Adipocyte (in vitro differentiated cells): ENCODE results near the gene FRK.
A peak's percentile ranks its signal among the peaks of the same experiment; 100 is the strongest.

ENCODE experiments used
- DNase-seq: peaks from one replicate; pipeline ENCODE4 v3.0.0-alpha.2; 2015; ENCODE audit warnings: low read depth
- H3K27me3 ChIP-seq: replicated peaks from 2 replicates; pipeline ENCODE4 v1.7.0; 2013; ENCODE audit warnings: mild to moderate bottlenecking, low read length, moderate library complexity; ENCODE audit not compliant: control insufficient read depth, insufficient read depth
- H3K36me3 ChIP-seq: 2 replicates; pipeline ENCODE4 v1.7.0; 2013; ENCODE audit warnings: low read length, mild to moderate bottlenecking, moderate library complexity; ENCODE audit not compliant: control insufficient read depth, insufficient read depth, severe bottlenecking
- H3K4me1 ChIP-seq: 2 replicates; pipeline ENCODE4 v1.7.0; 2013; ENCODE audit warnings: mild to moderate bottlenecking, low read length, moderate library complexity; ENCODE audit not compliant: control insufficient read depth, insufficient read depth
- H3K4me3 ChIP-seq: 2 replicates; pipeline ENCODE4 v1.7.0; 2013; ENCODE audit warnings: mild to moderate bottlenecking, low read length, moderate library complexity
- H3K9ac ChIP-seq: 2 replicates; pipeline ENCODE4 v1.7.0; 2013; ENCODE audit warnings: mild to moderate bottlenecking, low read length, moderate library complexity
- H3K9me3 ChIP-seq: 2 replicates; pipeline ENCODE4 v1.7.0; 2013; ENCODE audit warnings: mild to moderate bottlenecking, low read length, moderate library complexity; ENCODE audit not compliant: control insufficient read depth

Gene FRK

DNA sequence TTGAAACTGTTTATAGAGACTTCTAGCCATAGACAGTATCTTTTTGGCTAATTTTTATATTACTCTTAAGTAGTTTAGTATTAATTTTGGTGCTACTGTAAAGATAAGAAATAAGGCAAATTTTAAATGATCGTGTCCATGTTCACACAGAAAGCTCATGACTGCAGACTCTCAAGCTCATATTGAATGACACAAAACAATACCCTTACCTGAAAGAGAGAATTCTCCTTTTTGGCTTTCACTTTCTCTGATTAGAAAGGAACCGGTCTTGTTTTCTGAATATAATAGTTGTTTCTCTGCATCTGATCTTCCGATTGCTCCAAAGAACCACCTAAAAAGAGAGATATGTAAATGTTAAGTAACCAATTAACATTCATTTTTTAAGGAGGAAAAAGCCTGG is 57.0 kb downstream of the FRK start:
- H3K4me1 ChIP-seq: peaks cover 6% of the 10 kb centered on the region
- H3K36me3 ChIP-seq: no peaks in the 10 kb centered on the region
- H3K9ac ChIP-seq: no peak overlapping the region
- H3K27me3 ChIP-seq: no peaks in the 10 kb centered on the region
- DNase-seq: no peak
- no peak overlapping the region for H3K4me3 ChIP-seq
- no peaks in the 10 kb centered on the region for H3K9me3 ChIP-seq

GRCh38 chr6:116002756-116003155 is 57.9 kb downstream of the FRK start:
- no peak for DNase-seq
- H3K27me3 ChIP-seq: no peaks in the 10 kb centered on the region
- no peaks in the 10 kb centered on the region for H3K4me1 ChIP-seq
- H3K4me3 ChIP-seq: no peak overlapping the region
- no peak overlapping the region for H3K9ac ChIP-seq
- H3K36me3 ChIP-seq: no peaks in the 10 kb centered on the region
- H3K9me3 ChIP-seq: no peaks in the 10 kb centered on the region

GRCh38 chr6:115999235-115999634 is 61.5 kb downstream of the FRK start:
- no peaks in the 10 kb centered on the region for H3K9me3 ChIP-seq

GRCh38 chr6:115997990-115998585 is 62.6 kb downstream of the FRK start:
- H3K4me1 ChIP-seq: no peaks in the 10 kb centered on the region
- H3K4me3 ChIP-seq: no peak overlapping the region
- no peaks in the 10 kb centered on the region for H3K9me3 ChIP-seq
- no peaks in the 10 kb centered on the region for H3K27me3 ChIP-seq
- no peak for DNase-seq
- H3K36me3 ChIP-seq: no peaks in the 10 kb centered on the region
- H3K9ac ChIP-seq: no peak overlapping the region

More at GRCh38 chr6:115999235-115999634, 61.5 kb downstream of the FRK start:
- Histone ChIP-seq H3K27me3 (no peaks in the 10 kb centered on the region), H3K9ac (no peak overlapping the region), H3K4me3 (no peak overlapping the region), H3K36me3 (no peaks in the 10 kb centered on the region), H3K4me1 (no peaks in the 10 kb centered on the region)
- DNase-seq: no peak

DNA sequence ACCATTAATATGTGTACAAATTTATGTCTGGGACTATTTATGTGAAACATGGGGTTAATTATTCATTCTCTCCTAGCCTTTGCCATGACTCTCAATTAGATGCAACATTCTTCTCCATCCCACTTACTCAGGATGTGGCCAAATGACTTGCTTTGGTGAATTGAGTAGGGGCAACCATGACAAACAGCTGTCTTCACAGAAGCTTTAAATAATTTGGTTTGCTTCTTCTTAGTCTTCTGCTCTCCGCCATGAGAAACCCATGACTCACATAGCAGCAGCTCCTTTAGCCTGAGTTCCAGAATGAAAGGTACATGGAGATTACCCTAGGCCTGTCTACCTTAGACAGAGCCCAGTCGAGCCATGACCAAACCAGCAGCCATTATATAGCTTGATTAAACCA is 74.7 kb downstream of the FRK start:
- Histone ChIP-seq H3K27me3 (no peaks in the 10 kb centered on the region), H3K4me1 (no peaks in the 10 kb centered on the region), H3K4me3 (no peak overlapping the region), H3K9me3 (peaks cover 3% of the 10 kb centered on the region), H3K36me3 (no peaks in the 10 kb centered on the region), H3K9ac (no peak overlapping the region)
- no peak for DNase-seq

DNA sequence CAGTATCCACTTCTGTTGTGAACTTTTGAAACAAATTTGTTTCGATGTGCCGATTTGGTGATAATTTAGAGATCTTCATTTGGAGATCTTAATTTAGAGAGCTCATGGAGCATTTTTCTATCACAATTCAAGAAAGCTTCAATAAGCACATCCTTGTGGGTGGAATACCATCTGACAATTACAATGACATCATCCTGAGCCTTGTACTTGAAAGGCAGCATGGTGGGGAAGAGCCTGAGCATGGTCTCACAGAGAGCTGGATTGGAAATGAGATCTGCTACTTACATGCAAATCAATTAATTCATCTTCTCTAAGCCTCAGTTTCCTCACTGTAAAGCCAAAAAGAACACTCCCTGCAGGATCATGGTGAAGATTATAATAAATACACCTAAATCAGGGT is 75.9 kb downstream of the FRK start:
- Histone ChIP-seq H3K9me3 (no peaks in the 10 kb centered on the region), H3K36me3 (no peaks in the 10 kb centered on the region), H3K4me3 (no peak overlapping the region), H3K27me3 (no peaks in the 10 kb centered on the region), H3K9ac (no peak overlapping the region), H3K4me1 (no peaks in the 10 kb centered on the region)
- no peak for DNase-seq

- H3K4me3 ChIP-seq: no peak overlapping the region
- DNase-seq: no peak
- H3K27me3 ChIP-seq: no peaks in the 10 kb centered on the region
- no peaks in the 10 kb centered on the region for H3K4me1 ChIP-seq
- H3K36me3 ChIP-seq: no peaks in the 10 kb centered on the region
- H3K9me3 ChIP-seq: no peaks in the 10 kb centered on the region
- no peak overlapping the region for H3K9ac ChIP-seq
Observed at GRCh38 chr6:115983998-115984397, 76.7 kb downstream of the FRK start.

GRCh38 chr6:115982453-115982852 is 78.2 kb downstream of the FRK start:
- no peaks in the 10 kb centered on the region for H3K9me3 ChIP-seq
- no peak overlapping the region for H3K9ac ChIP-seq
- H3K36me3 ChIP-seq: no peaks in the 10 kb centered on the region
- no peak overlapping the region for H3K4me3 ChIP-seq
- no peaks in the 10 kb centered on the region for H3K27me3 ChIP-seq
- no peak for DNase-seq
- no peaks in the 10 kb centered on the region for H3K4me1 ChIP-seq

- Histone ChIP-seq H3K27me3 (no peaks in the 10 kb centered on the region), H3K9me3 (no peaks in the 10 kb centered on the region), H3K36me3 (no peaks in the 10 kb centered on the region), H3K9ac (no peak overlapping the region), H3K4me3 (no peak overlapping the region), H3K4me1 (no peaks in the 10 kb centered on the region)
- no peak for DNase-seq
Observed at GRCh38 chr6:115977220-115977619, 83.5 kb downstream of the FRK start.

GRCh38 chr6:115976321-115976870 is 84.3 kb downstream of the FRK start:
- DNase-seq: no peak
- Histone ChIP-seq H3K9me3 (no peaks in the 10 kb centered on the region), H3K4me3 (no peak overlapping the region), H3K9ac (no peak overlapping the region), H3K36me3 (no peaks in the 10 kb centered on the region), H3K4me1 (no peaks in the 10 kb centered on the region), H3K27me3 (no peaks in the 10 kb centered on the region)

DNA sequence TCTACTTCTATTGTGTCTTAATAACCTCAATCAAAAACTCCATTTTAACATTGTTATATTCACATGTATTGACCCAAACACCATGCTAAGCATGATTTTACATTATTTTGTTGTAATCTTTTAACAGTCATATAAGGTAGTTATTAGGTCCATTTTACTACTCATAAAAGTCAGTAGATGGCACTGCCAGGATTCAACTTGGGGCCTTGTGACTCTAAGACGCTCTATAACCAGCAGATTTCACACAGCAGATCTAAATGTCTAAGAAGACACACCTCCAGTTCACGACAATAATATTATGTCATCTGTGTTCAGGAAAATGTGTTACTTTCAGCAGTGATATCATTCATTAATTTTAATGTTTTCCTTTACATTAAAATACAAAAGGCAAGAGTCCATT is 88.0 kb downstream of the FRK start:
- no peaks in the 10 kb centered on the region for H3K36me3 ChIP-seq
- no peak overlapping the region for H3K4me3 ChIP-seq
- H3K27me3 ChIP-seq: no peaks in the 10 kb centered on the region
- peaks cover 19% of the 10 kb centered on the region for H3K4me1 ChIP-seq
- no peaks in the 10 kb centered on the region for H3K9me3 ChIP-seq
- peak; percentile 4 for DNase-seq
- H3K9ac ChIP-seq: no peak overlapping the region

DNA sequence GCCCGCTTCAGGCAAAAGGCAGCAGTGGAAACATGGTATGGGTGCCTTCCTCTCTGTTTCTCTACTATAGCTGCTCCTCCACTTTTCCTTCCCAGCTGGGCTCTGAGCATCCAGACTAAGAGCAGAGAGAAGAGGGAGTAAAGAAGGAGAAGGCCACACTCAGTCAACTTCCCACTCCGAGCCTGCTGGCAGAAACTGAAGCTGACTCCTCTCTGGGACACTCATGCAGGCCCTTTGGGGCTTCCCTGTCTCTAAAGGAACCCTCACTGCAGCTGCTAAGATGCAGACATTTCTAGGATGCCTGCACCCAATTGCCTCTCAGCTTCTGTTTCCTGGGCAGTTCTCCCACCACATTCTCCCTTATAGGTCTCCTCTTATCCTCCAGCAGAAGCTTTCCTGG is 88.9 kb downstream of the FRK start:
- peaks cover 19% of the 10 kb centered on the region for H3K4me1 ChIP-seq
- H3K36me3 ChIP-seq: no peaks in the 10 kb centered on the region
- H3K27me3 ChIP-seq: no peaks in the 10 kb centered on the region
- H3K4me3 ChIP-seq: no peak overlapping the region
- H3K9ac ChIP-seq: no peak overlapping the region
- H3K9me3 ChIP-seq: no peaks in the 10 kb centered on the region
- no peak for DNase-seq
